A549 (cell line): Measurements from ENCODE around the gene TBC1D2B.

ENCODE experiments used
- BHLHE40 ChIP-seq: IDR thresholded peaks from 2 replicates; pipeline ENCODE4 v1.6.1; 2012; ENCODE audit warnings: low read depth, low read length, inconsistent platforms
- CBX2 ChIP-seq: fragments of 200-600 bp; sonication (generic); IDR thresholded peaks from 2 replicates; pipeline ENCODE4 v1.6.1; 2016; ENCODE audit warnings: low read depth, mild to moderate bottlenecking, borderline replicate concordance
- EP300 ChIP-seq, 2 experiments: fragments of >200 bp; sonication (Bioruptor Twin); formaldehyde crosslinking; IDR thresholded peaks; 2 replicates in 1 of 2; 3 replicates in 1 of 2; pipeline ENCODE4 v1.6.1; 2016 to 2017
- JUN ChIP-seq, 2 experiments: fragments of >200 bp; sonication (Bioruptor Twin); formaldehyde crosslinking; IDR thresholded peaks; 2 replicates in 1 of 2; 3 replicates in 1 of 2; pipeline ENCODE4 v1.6.1; 2016 to 2017
- NPAS2 ChIP-seq: fragments of 250-450 bp; sonication (Bioruptor Pico); IDR thresholded peaks from 2 replicates; pipeline ENCODE4 v1.8.0; 2022; ENCODE audit warnings: mild to moderate bottlenecking, moderate library complexity, borderline replicate concordance
- POLR2A ChIP-seq: IDR thresholded peaks from 2 replicates; pipeline ENCODE4 v1.6.1; 2012; ENCODE audit warnings: mild to moderate bottlenecking, low read length
- RAD21 ChIP-seq, 2 experiments: fragments of >200 bp in 1 of 2; sonication (Bioruptor Twin) in 1 of 2; formaldehyde crosslinking in 1 of 2; IDR thresholded peaks in 1 of 2; conservative IDR thresholded peaks in 1 of 2; 2 replicates in 1 of 2; 3 replicates in 1 of 2; pipeline ENCODE4 v1.6.1; 2012 to 2018; ENCODE audit warnings: inconsistent platforms in 1 of 2
- RCOR1 ChIP-seq: fragments of 150-350 bp; IDR thresholded peaks from 2 replicates; pipeline ENCODE4 v1.6.1; 2014; ENCODE audit warnings: antibody characterized with exemption, low read length, low read depth
- SMC3 ChIP-seq: fragments of >200 bp; sonication (Bioruptor Twin); formaldehyde crosslinking; IDR thresholded peaks from 3 replicates; pipeline ENCODE4 v1.6.1; 2018; ENCODE audit warnings: inconsistent platforms
- SREBF2 ChIP-seq: fragments of 450-650 bp; IDR thresholded peaks from 2 replicates; pipeline ENCODE4 v1.6.1; 2014; ENCODE audit warnings: mild to moderate bottlenecking, moderate library complexity
- ZFP36 ChIP-seq: fragments of 450-650 bp; IDR thresholded peaks from 2 replicates; pipeline ENCODE4 v1.6.1; 2014; ENCODE audit warnings: borderline replicate concordance; ENCODE audit not compliant: partially characterized antibody
- TF ChIP-seq, protein P1 (sequence below): IDR thresholded peaks from 2 replicates; pipeline ENCODE4 v1.6.1; 2012
- TF ChIP-seq, protein P2 (sequence below): fragments of >200 bp; sonication (Bioruptor Twin); formaldehyde crosslinking; IDR thresholded peaks from 3 replicates; pipeline ENCODE4 v1.5.1; 2016
- TF ChIP-seq, protein P3 (sequence below): IDR thresholded peaks from 2 replicates; pipeline ENCODE4 v1.6.1; 2012

DNA sequence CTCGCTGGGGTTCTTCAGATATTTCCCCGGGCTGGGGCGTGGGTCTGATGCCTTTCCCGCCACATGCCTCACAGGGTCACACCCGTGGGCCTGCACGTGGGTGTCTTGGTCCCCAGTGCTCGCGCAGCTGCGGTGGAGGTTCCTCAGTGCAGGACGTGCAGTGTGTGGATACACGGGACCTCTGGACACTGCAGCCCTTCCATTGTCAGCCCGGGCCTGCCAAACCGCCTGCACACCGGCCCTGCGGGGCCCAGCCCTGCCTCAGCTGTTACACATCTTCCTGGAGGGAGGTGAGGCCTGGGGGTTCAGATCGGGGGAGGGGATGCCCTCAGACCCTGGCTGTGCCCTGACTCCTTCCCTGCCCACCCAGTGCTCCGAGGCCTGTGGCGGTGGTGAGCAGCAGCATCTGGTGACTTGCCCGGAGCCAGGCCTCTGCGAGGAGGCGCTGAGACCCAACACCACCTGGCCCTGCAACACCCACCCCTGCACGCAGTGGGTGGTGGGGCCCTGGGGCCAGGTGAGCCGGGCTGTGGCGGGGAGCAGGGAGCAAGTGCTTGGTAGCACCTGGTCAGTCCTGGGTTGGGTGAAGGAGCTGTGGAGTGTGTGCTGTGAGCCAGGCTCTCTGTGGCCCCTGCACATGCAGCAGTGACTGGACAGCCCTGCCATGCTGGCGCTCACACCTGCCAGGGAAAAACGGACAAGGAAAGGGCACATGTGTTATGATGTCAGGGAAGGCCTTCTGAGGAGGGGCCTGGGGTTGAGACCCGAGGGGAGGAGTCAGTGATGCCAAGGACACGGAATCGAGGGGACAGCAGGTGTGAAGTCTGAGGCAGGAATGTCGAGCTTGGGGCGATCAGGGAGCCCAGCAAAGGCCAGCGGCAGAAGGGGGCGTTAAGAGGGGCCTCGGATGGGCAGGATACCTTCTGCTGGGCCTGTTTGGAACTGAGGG lies 88.9 kb downstream of the TBC1D2B start:
- TF ChIP-seq, protein P1, sequence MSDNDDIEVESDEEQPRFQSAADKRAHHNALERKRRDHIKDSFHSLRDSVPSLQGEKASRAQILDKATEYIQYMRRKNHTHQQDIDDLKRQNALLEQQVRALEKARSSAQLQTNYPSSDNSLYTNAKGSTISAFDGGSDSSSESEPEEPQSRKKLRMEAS, result no peak
- no peak for TF ChIP-seq NPAS2 (CRISPR knock-in tag)
- TF ChIP-seq, protein P2, sequence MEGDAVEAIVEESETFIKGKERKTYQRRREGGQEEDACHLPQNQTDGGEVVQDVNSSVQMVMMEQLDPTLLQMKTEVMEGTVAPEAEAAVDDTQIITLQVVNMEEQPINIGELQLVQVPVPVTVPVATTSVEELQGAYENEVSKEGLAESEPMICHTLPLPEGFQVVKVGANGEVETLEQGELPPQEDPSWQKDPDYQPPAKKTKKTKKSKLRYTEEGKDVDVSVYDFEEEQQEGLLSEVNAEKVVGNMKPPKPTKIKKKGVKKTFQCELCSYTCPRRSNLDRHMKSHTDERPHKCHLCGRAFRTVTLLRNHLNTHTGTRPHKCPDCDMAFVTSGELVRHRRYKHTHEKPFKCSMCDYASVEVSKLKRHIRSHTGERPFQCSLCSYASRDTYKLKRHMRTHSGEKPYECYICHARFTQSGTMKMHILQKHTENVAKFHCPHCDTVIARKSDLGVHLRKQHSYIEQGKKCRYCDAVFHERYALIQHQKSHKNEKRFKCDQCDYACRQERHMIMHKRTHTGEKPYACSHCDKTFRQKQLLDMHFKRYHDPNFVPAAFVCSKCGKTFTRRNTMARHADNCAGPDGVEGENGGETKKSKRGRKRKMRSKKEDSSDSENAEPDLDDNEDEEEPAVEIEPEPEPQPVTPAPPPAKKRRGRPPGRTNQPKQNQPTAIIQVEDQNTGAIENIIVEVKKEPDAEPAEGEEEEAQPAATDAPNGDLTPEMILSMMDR, result no peak
- TF ChIP-seq BHLHE40, result no peak
- no peak for TF ChIP-seq RAD21 (conservative IDR thresholded peaks at IDR 0.05 in 1 of 2, IDR thresholded peaks at IDR 0.05 in 1 of 2)
- no peak for TF ChIP-seq SREBF2
- TF ChIP-seq RCOR1, result no peak
- TF ChIP-seq SMC3, result no peak
- TF ChIP-seq JUN (IDR thresholded peaks at IDR 0.05), result no peak
- TF ChIP-seq POLR2A, result no peak
- no peak for TF ChIP-seq CBX2
- TF ChIP-seq, protein P3, sequence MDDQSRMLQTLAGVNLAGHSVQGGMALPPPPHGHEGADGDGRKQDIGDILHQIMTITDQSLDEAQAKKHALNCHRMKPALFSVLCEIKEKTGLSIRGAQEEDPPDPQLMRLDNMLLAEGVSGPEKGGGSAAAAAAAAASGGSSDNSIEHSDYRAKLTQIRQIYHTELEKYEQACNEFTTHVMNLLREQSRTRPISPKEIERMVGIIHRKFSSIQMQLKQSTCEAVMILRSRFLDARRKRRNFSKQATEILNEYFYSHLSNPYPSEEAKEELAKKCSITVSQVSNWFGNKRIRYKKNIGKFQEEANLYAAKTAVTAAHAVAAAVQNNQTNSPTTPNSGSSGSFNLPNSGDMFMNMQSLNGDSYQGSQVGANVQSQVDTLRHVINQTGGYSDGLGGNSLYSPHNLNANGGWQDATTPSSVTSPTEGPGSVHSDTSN, result no peak
- no peak for TF ChIP-seq EP300 (IDR thresholded peaks at IDR 0.05)
- no peak for TF ChIP-seq ZFP36
